CD8-positive, alpha-beta memory T cell (primary cell): ENCODE measurements around the gene MKLN1. TPM values are rescaled to one million over a fixed set of nuclear protein-coding genes. Genes with fewer than 3 reads are reported as not detected.

ENCODE experiments used
- CTCF ChIA-PET: fragments of 350-600 bp; sonication (Branson Sonifier 250); formaldehyde crosslinking; loops from one replicate; lab custom pipeline; 2021; ENCODE audit warnings: antibody characterized with exemption; lab: Charles Lee
- POLR2A ChIA-PET: fragments of 350-600 bp; sonication (Branson Sonifier 250); formaldehyde crosslinking; loops from one replicate; lab custom pipeline; 2021; ENCODE audit warnings: antibody characterized with exemption; lab: Charles Lee
- DNase-seq, 5 donors: peaks; one replicate each; pipeline versions ENCODE4 v3.0.0 to v3.0.0-alpha.2; 2020 to 2022; ENCODE audit warnings: mixed read lengths in 1 of 5
- H3K27ac ChIP-seq: one replicate; pipeline ENCODE4 v1.7.0; 2013; ENCODE audit warnings: low read depth, mild to moderate bottlenecking, low read length, moderate library complexity
- H3K27me3 ChIP-seq: 2 replicates; pipeline ENCODE4 v1.7.0; 2013; ENCODE audit warnings: low read length, mild to moderate bottlenecking; ENCODE audit not compliant: insufficient read depth, poor library complexity, severe bottlenecking
- H3K36me3 ChIP-seq: 2 replicates; pipeline ENCODE4 v1.7.0; 2013; ENCODE audit warnings: mild to moderate bottlenecking, low read length, moderate library complexity; ENCODE audit not compliant: insufficient read depth
- H3K4me1 ChIP-seq: 2 replicates; pipeline ENCODE4 v1.7.0; 2013; ENCODE audit warnings: mild to moderate bottlenecking, low read length, moderate library complexity; ENCODE audit not compliant: insufficient read depth
- H3K4me3 ChIP-seq: 2 replicates; pipeline ENCODE4 v1.7.0; 2013; ENCODE audit warnings: mild to moderate bottlenecking, low read length
- H3K9me3 ChIP-seq: 2 replicates; pipeline ENCODE4 v1.7.0; 2013; ENCODE audit warnings: mild to moderate bottlenecking, low read length
- H3K27ac Mint-ChIP-seq, 8 donors: one replicate each; pipeline ENCODE4 v1.8.0; 2020 to 2021; ENCODE audit warnings: mixed read lengths in 8 of 8, mild to moderate bottlenecking in 6 of 8, inconsistent platforms in 3 of 8, moderate library complexity in 3 of 8
- H3K27me3 Mint-ChIP-seq, 2 donors: one replicate each; pipeline ENCODE4 v1.8.0; 2020 to 2021; ENCODE audit warnings: mixed read lengths in 2 of 2, mild to moderate bottlenecking in 1 of 2, moderate library complexity in 1 of 2
- H3K36me3 Mint-ChIP-seq, 3 donors: one replicate each; pipeline ENCODE4 v1.8.0; 2020 to 2021; ENCODE audit warnings: mixed read lengths in 3 of 3, inconsistent platforms in 1 of 3, mild to moderate bottlenecking in 1 of 3
- H3K4me1 Mint-ChIP-seq, 3 donors: one replicate each; pipeline ENCODE4 v1.8.0; 2020 to 2021; ENCODE audit warnings: mixed read lengths in 3 of 3, inconsistent platforms in 1 of 3, mild to moderate bottlenecking in 1 of 3
- H3K4me3 Mint-ChIP-seq, 7 donors: one replicate each; pipeline ENCODE4 v1.8.0; 2020 to 2021; ENCODE audit warnings: mixed read lengths in 7 of 7, mild to moderate bottlenecking in 6 of 7, moderate library complexity in 4 of 7, inconsistent platforms in 2 of 7
- H3K9me3 Mint-ChIP-seq, 5 donors: one replicate each; pipeline ENCODE4 v1.8.0; 2020 to 2022; ENCODE audit warnings: mixed read lengths in 5 of 5, mild to moderate bottlenecking in 3 of 5, moderate library complexity in 2 of 5, inconsistent platforms in 1 of 5
- polyA plus RNA-seq: library from polyadenylated mRNA; unstranded; fragments of 300-500 nt; fragmentation: Illumina TruSeq; gene quantifications from one replicate; pipeline ENCODE4 v1.2.3, GENCODE V29; 2021
- total RNA-seq, 2 experiments: library from RNA; stranded (reverse); gene quantifications; one replicate each; pipeline ENCODE4 v1.2.3, GENCODE V29; 2021

Gene MKLN1
- total and polyA plus RNA-seq, 3 experiments from 2014 or later = 21.8 to 34.0 (median 31.0) TPM

GRCh38 chr7:131543298-131543697, 215.6 kb downstream of the MKLN1 start:
- POLR2A ChIA-PET = no interaction called here
- Histone ChIP-seq H3K9me3 (no peaks in the 10 kb centered on the region), H3K27ac (no peak overlapping the region), H3K27me3 (no peaks in the 10 kb centered on the region), H3K4me1 (no peaks in the 10 kb centered on the region), H3K36me3 (no peaks in the 10 kb centered on the region), H3K4me3 (no peak overlapping the region)
- no peak for DNase-seq
- Mint-ChIP-seq H3K27me3 (peaks cover 4 to 6% of the 10 kb centered on the region in 2 donors), H3K36me3 (no peaks in the 10 kb centered on the region), H3K4me1 (peaks cover 0 to 7% (median 2%) of the 10 kb centered on the region in 3 donors), H3K27ac (peak overlapping the region in 1 of 8 donors; percentile 60), H3K4me3 (no peak overlapping the region), H3K9me3 (no peaks in the 10 kb centered on the region)
- CTCF ChIA-PET = interaction anchor here (1.4 kb wide), 1 partner anchor 112 kb away, joined by 3 read pairs; no protein-coding TSS in a partner anchor

GRCh38 chr7:131544021-131544420, 216.3 kb downstream of the MKLN1 start:
- H3K36me3 ChIP-seq = no peaks in the 10 kb centered on the region
- DNase-seq = no peak

GRCh38 chr7:131544449-131545301, 217.0 kb downstream of the MKLN1 start:
- ChIA-PET CTCF (interaction anchor here (1.2 to 1.5 kb wide), 3 partner anchors 9 to 38 kb away, joined by 3 to 4 read pairs (median 3); no protein-coding TSS in a partner anchor), POLR2A (no interaction called here)
- Mint-ChIP-seq H3K9me3 (no peaks in the 10 kb centered on the region), H3K27ac (no peak overlapping the region), H3K36me3 (no peaks in the 10 kb centered on the region), H3K4me3 (no peak overlapping the region), H3K27me3 (peaks cover 4 to 9% of the 10 kb centered on the region in 2 donors), H3K4me1 (peaks cover 0 to 7% (median 2%) of the 10 kb centered on the region in 3 donors)
- Histone ChIP-seq H3K9me3 (no peaks in the 10 kb centered on the region), H3K4me3 (no peak overlapping the region), H3K4me1 (no peaks in the 10 kb centered on the region), H3K27me3 (no peaks in the 10 kb centered on the region), H3K27ac (no peak overlapping the region), H3K36me3 (no peaks in the 10 kb centered on the region)
- DNase-seq = no peak

More at GRCh38 chr7:131544021-131544420, 216.3 kb downstream of the MKLN1 start:
- Mint-ChIP-seq H3K9me3 (no peaks in the 10 kb centered on the region), H3K27ac (no peak overlapping the region), H3K27me3 (peaks cover 4 to 9% of the 10 kb centered on the region in 2 donors), H3K36me3 (no peaks in the 10 kb centered on the region), H3K4me1 (peaks cover 0 to 7% (median 2%) of the 10 kb centered on the region in 3 donors), H3K4me3 (no peak overlapping the region)
- ChIA-PET POLR2A (no interaction called here), CTCF (interaction anchor here (1.2 to 1.5 kb wide), 4 partner anchors 9 to 111 kb away, joined by 3 to 4 read pairs (median 3); no protein-coding TSS in a partner anchor)
- H3K4me3 ChIP-seq = no peak overlapping the region
- no peaks in the 10 kb centered on the region for H3K27me3 ChIP-seq
- no peaks in the 10 kb centered on the region for H3K4me1 ChIP-seq
- H3K27ac ChIP-seq = no peak overlapping the region
- H3K9me3 ChIP-seq = no peaks in the 10 kb centered on the region

GRCh38 chr7:131546126-131546525, 218.4 kb downstream of the MKLN1 start:
- POLR2A ChIA-PET = no interaction called here
- H3K36me3 ChIP-seq = no peaks in the 10 kb centered on the region
- DNase-seq = no peak
- Mint-ChIP-seq H3K36me3 (no peaks in the 10 kb centered on the region), H3K27me3 (peaks cover 4 to 12% of the 10 kb centered on the region in 2 donors), H3K4me1 (peaks cover 0 to 7% (median 2%) of the 10 kb centered on the region in 3 donors), H3K4me3 (no peak overlapping the region), H3K9me3 (no peaks in the 10 kb centered on the region), H3K27ac (no peak overlapping the region)
- no peaks in the 10 kb centered on the region for H3K27me3 ChIP-seq
- no peaks in the 10 kb centered on the region for H3K4me1 ChIP-seq
- H3K4me3 ChIP-seq = no peak overlapping the region
- H3K27ac ChIP-seq = no peak overlapping the region
- no peaks in the 10 kb centered on the region for H3K9me3 ChIP-seq
- CTCF ChIA-PET = interaction anchor here (0.9 to 1.9 kb wide), 5 partner anchors 8 to 109 kb away, joined by 3 to 8 read pairs (median 4); partner anchors contain the start of gene PODXL

Other genes with a start within 250 kb of the MKLN1 start
- gene PODXL, start 228.8 kb downstream of the MKLN1 start, total RNA-seq = 1 to 10 TPM; 1.2 TPM
- 0.62 TPM for gene PODXL, start 228.8 kb downstream of the MKLN1 start, polyA plus RNA-seq